ENCODE data around the gene IRF3. TPM values are rescaled to one million over a fixed set of nuclear protein-coding genes. Genes with fewer than 3 reads are reported as not detected.

IRF3 gene
- total and polyA plus RNA-seq, 2 donors (not counting 1 experiment from before 2014, with no cell fraction given), result 22.0 to 55.2 TPM

- Histone ChIP-seq H3K9ac (ENCODE audit: insufficient read depth, low read length) (no peak overlapping the region), H3K9me3 (ENCODE audit: control insufficient read depth, insufficient read depth, low read depth, low read length) (no peaks in the 10 kb centered on the region), H3K4me1 (ENCODE audit: control insufficient read depth, extremely low read depth, insufficient read depth, low read length) (peaks cover 15% of the 10 kb centered on the region), H4K20me1 (ENCODE audit: control insufficient read depth, extremely low read depth, insufficient read depth, low read length) (no peaks in the 10 kb centered on the region), H3K79me2 (ENCODE audit: control insufficient read depth, insufficient read depth, low read length) (peaks cover 10% of the 10 kb centered on the region), H3K4me2 (ENCODE audit: extremely low read depth, insufficient read depth, low read length) (no peak overlapping the region), H3K27ac (ENCODE audit: insufficient read depth, low read length) (no peak overlapping the region), H3K4me3 (replicated peaks in 1 of 4; ENCODE audit: control extremely low read depth in 1 of 4, insufficient read depth in 1 of 4, low read depth in 3 of 4, low read length in 4 of 4) (no peak overlapping the region), H2AFZ (ENCODE audit: low read length) (no peak overlapping the region), H3K27me3 (ENCODE audit: control insufficient read depth, insufficient read depth, low read length) (no peaks in the 10 kb centered on the region), H3K36me3 (ENCODE audit: control insufficient read depth, insufficient read depth, low read length) (peaks cover 22% of the 10 kb centered on the region)
- no peak for DNase-seq (ENCODE audit: low read depth in 2 of 2)
- TF ChIP-seq EZH2 (IDR thresholded peaks at IDR 0.05; ENCODE audit: low read length, missing control alignments), result no peak
- TF ChIP-seq, protein P1, sequence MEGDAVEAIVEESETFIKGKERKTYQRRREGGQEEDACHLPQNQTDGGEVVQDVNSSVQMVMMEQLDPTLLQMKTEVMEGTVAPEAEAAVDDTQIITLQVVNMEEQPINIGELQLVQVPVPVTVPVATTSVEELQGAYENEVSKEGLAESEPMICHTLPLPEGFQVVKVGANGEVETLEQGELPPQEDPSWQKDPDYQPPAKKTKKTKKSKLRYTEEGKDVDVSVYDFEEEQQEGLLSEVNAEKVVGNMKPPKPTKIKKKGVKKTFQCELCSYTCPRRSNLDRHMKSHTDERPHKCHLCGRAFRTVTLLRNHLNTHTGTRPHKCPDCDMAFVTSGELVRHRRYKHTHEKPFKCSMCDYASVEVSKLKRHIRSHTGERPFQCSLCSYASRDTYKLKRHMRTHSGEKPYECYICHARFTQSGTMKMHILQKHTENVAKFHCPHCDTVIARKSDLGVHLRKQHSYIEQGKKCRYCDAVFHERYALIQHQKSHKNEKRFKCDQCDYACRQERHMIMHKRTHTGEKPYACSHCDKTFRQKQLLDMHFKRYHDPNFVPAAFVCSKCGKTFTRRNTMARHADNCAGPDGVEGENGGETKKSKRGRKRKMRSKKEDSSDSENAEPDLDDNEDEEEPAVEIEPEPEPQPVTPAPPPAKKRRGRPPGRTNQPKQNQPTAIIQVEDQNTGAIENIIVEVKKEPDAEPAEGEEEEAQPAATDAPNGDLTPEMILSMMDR (conservative IDR thresholded peaks at IDR 0.05 in 1 of 2, IDR thresholded peaks at IDR 0.05 in 1 of 2; ENCODE audit: low read depth in 1 of 2, low read length in 2 of 2), result no peak
These were observed 48.7 kb downstream of the IRF3 start for GRCh38 chr19:49616945-49617344.

GRCh38 chr19:49616532-49616931, 49.1 kb downstream of the IRF3 start:
- TF ChIP-seq EZH2 (IDR thresholded peaks at IDR 0.05; ENCODE audit: low read length, missing control alignments), result no peak
- TF ChIP-seq, protein P1 (conservative IDR thresholded peaks at IDR 0.05 in 1 of 2, IDR thresholded peaks at IDR 0.05 in 1 of 2; ENCODE audit: low read depth in 1 of 2, low read length in 2 of 2), result no peak
- H4K20me1 ChIP-seq (ENCODE audit: control insufficient read depth, extremely low read depth, insufficient read depth, low read length), result no peaks in the 10 kb centered on the region
- H3K4me3 ChIP-seq (replicated peaks in 1 of 4; ENCODE audit: control extremely low read depth in 1 of 4, insufficient read depth in 1 of 4, low read depth in 3 of 4, low read length in 4 of 4), result no peak overlapping the region
- peaks cover 20% of the 10 kb centered on the region for H3K36me3 ChIP-seq (ENCODE audit: control insufficient read depth, insufficient read depth, low read length)
- H3K4me2 ChIP-seq (ENCODE audit: extremely low read depth, insufficient read depth, low read length), result no peak overlapping the region
- H3K79me2 ChIP-seq (ENCODE audit: control insufficient read depth, insufficient read depth, low read length), result peaks cover 10% of the 10 kb centered on the region
- no peak overlapping the region for H2AFZ ChIP-seq (ENCODE audit: low read length)
- no peak overlapping the region for H3K9ac ChIP-seq (ENCODE audit: insufficient read depth, low read length)
- H3K9me3 ChIP-seq (ENCODE audit: control insufficient read depth, insufficient read depth, low read depth, low read length), result no peaks in the 10 kb centered on the region
- DNase-seq (ENCODE audit: low read depth in 2 of 2), result no peak
- no peak overlapping the region for H3K27ac ChIP-seq (ENCODE audit: insufficient read depth, low read length)
- H3K4me1 ChIP-seq (ENCODE audit: control insufficient read depth, extremely low read depth, insufficient read depth, low read length), result peaks cover 15% of the 10 kb centered on the region
- no peaks in the 10 kb centered on the region for H3K27me3 ChIP-seq (ENCODE audit: control insufficient read depth, insufficient read depth, low read length)

- no peaks in the 10 kb centered on the region for H4K20me1 ChIP-seq (ENCODE audit: control insufficient read depth, extremely low read depth, insufficient read depth, low read length)
- no peak overlapping the region for H2AFZ ChIP-seq (ENCODE audit: low read length)
- DNase-seq (ENCODE audit: low read depth in 2 of 2), result no peak
- no peak overlapping the region for H3K9ac ChIP-seq (ENCODE audit: insufficient read depth, low read length)
- H3K27me3 ChIP-seq (ENCODE audit: control insufficient read depth, insufficient read depth, low read length), result no peaks in the 10 kb centered on the region
- no peak overlapping the region for H3K27ac ChIP-seq (ENCODE audit: insufficient read depth, low read length)
- peaks cover 13% of the 10 kb centered on the region for H3K79me2 ChIP-seq (ENCODE audit: control insufficient read depth, insufficient read depth, low read length)
- TF ChIP-seq, protein P1 (conservative IDR thresholded peaks at IDR 0.05 in 1 of 2, IDR thresholded peaks at IDR 0.05 in 1 of 2; ENCODE audit: low read depth in 1 of 2, low read length in 2 of 2), result no peak
- TF ChIP-seq EZH2 (IDR thresholded peaks at IDR 0.05; ENCODE audit: low read length, missing control alignments), result no peak
- H3K4me1 ChIP-seq (ENCODE audit: control insufficient read depth, extremely low read depth, insufficient read depth, low read length), result peaks cover 15% of the 10 kb centered on the region
- H3K4me3 ChIP-seq (replicated peaks in 1 of 4; ENCODE audit: control extremely low read depth in 1 of 4, insufficient read depth in 1 of 4, low read depth in 3 of 4, low read length in 4 of 4), result no peak overlapping the region
- no peak overlapping the region for H3K4me2 ChIP-seq (ENCODE audit: extremely low read depth, insufficient read depth, low read length)
- peaks cover 20% of the 10 kb centered on the region for H3K36me3 ChIP-seq (ENCODE audit: control insufficient read depth, insufficient read depth, low read length)
- H3K9me3 ChIP-seq (ENCODE audit: control insufficient read depth, insufficient read depth, low read depth, low read length), result no peaks in the 10 kb centered on the region
These were observed 49.8 kb downstream of the IRF3 start for GRCh38 chr19:49615861-49616260.
